Kidney epithelial cell (primary cell): ENCODE results near the gene TIPARP. TPM values are rescaled to one million over a fixed set of nuclear protein-coding genes. Genes with fewer than 3 reads are reported as not detected.

Source experiments
- DNase-seq: peaks from one replicate; pipeline ENCODE4 v3.0.0-alpha.2; 2010; ENCODE audit warnings: low read depth
- H3K27me3 ChIP-seq: 2 replicates; pipeline ENCODE4 v1.6.0; 2011; ENCODE audit warnings: low read length; ENCODE audit not compliant: control insufficient read depth, insufficient read depth
- H3K36me3 ChIP-seq: 2 replicates; pipeline ENCODE4 v1.5.1; 2011; ENCODE audit warnings: low read length; ENCODE audit not compliant: control insufficient read depth, insufficient read depth
- H3K4me3 ChIP-seq: 2 replicates; pipeline ENCODE4 v1.5.1; 2011; ENCODE audit warnings: low read depth, mild to moderate bottlenecking, control low read depth, low read length
- CTCF ChIP-seq: IDR thresholded peaks from 2 replicates; pipeline ENCODE4 v1.5.1; 2011; ENCODE audit warnings: mild to moderate bottlenecking, moderate library complexity, low read length, control low read depth, inconsistent platforms; ENCODE audit not compliant: insufficient read depth, poor library complexity, severe bottlenecking
- total RNA-seq: library from RNA; depleted of rRNA; stranded (reverse); fragments of >200 nt; gene quantifications from 2 replicates; pipeline ENCODE4 v1.2.3, GENCODE V29; 2015

TIPARP gene
- total RNA-seq, 1 donor from 2014 or later, result 26.2 TPM

- no peak overlapping the region for H3K4me3 ChIP-seq
- no peak for TF ChIP-seq CTCF
- DNase-seq, result no peak
- H3K27me3 ChIP-seq, result no peaks in the 10 kb centered on the region
- H3K36me3 ChIP-seq, result no peaks in the 10 kb centered on the region
These were observed 6.0 kb downstream of the TIPARP start for GRCh38 chr3:156680243-156680914.

GRCh38 chr3:156681002-156681401 lies 6.6 kb downstream of the TIPARP start:
- no peaks in the 10 kb centered on the region for H3K36me3 ChIP-seq
- no peaks in the 10 kb centered on the region for H3K27me3 ChIP-seq
- no peak for TF ChIP-seq CTCF
- H3K4me3 ChIP-seq, result no peak overlapping the region
- DNase-seq, result peak; percentile 69

- Histone ChIP-seq H3K36me3 (no peaks in the 10 kb centered on the region), H3K27me3 (no peaks in the 10 kb centered on the region), H3K4me3 (no peak overlapping the region)
- no peak for TF ChIP-seq CTCF
- DNase-seq, result no peak
These were observed 8.1 kb downstream of the TIPARP start for GRCh38 chr3:156682501-156682900.

- no peak for TF ChIP-seq CTCF
- Histone ChIP-seq H3K27me3 (no peaks in the 10 kb centered on the region), H3K36me3 (no peaks in the 10 kb centered on the region), H3K4me3 (no peak overlapping the region)
- no peak for DNase-seq
These were observed 8.6 kb downstream of the TIPARP start for GRCh38 chr3:156682963-156683362.

- Histone ChIP-seq H3K4me3 (no peak overlapping the region), H3K36me3 (no peaks in the 10 kb centered on the region), H3K27me3 (no peaks in the 10 kb centered on the region)
- no peak for DNase-seq
- TF ChIP-seq CTCF, result no peak
These were observed 10.8 kb downstream of the TIPARP start for GRCh38 chr3:156685198-156685597.

- H3K27me3 ChIP-seq, result no peaks in the 10 kb centered on the region
- DNase-seq, result no peak
- H3K4me3 ChIP-seq, result no peak overlapping the region
- TF ChIP-seq CTCF, result no peak
- no peaks in the 10 kb centered on the region for H3K36me3 ChIP-seq
These were observed 11.4 kb downstream of the TIPARP start for GRCh38 chr3:156685752-156686151.
